ENCODE data around the gene LYZL6. TPM values are rescaled to one million over a fixed set of nuclear protein-coding genes. Genes with fewer than 3 reads are reported as not detected.

Gene LYZL6
- total RNA-seq, 1 donor from 2014 or later = not detected

Other genes starting within 250 kb of the LYZL6 start
- gene RASL10B, start 212.1 kb downstream of the LYZL6 start, total RNA-seq = under 0.01 and 1.8 TPM in 2 replicates
- 0.05 TPM in 1 of 2 replicates, not detected in the other for gene GAS2L2, start 190.5 kb downstream of the LYZL6 start, total RNA-seq
- gene C17orf50, start 182.8 kb downstream of the LYZL6 start, total RNA-seq = not detected in 2 replicates
- gene MMP28, start 148.1 kb downstream of the LYZL6 start, total RNA-seq = 0.52 and 1.8 TPM in 2 replicates
- gene TAF15, start 134.2 kb downstream of the LYZL6 start, total RNA-seq = 36.8 and 142 TPM in 2 replicates
- not detected in 2 replicates for gene HEATR9, start 74.8 kb downstream of the LYZL6 start, total RNA-seq
- not detected in 2 replicates for gene CCL5, start 63.4 kb downstream of the LYZL6 start, total RNA-seq
- gene RDM1, start 12.9 kb downstream of the LYZL6 start, total RNA-seq = 0.20 and 1.6 TPM in 2 replicates
- gene CCL16, start 37.8 kb upstream of the LYZL6 start, total RNA-seq = not detected in 2 replicates
- gene CCL14, start 43.0 kb upstream of the LYZL6 start, total RNA-seq = not detected in 2 replicates
- not detected in 2 replicates for gene CCL15, start 57.8 kb upstream of the LYZL6 start, total RNA-seq
- gene CCL23, start 74.3 kb upstream of the LYZL6 start, total RNA-seq = not detected in 2 replicates
- 0.69 TPM in 1 of 2 replicates, not detected in the other for gene CCL18, start 120.6 kb upstream of the LYZL6 start, total RNA-seq
- gene CCL3, start 146.4 kb upstream of the LYZL6 start, total RNA-seq = not detected in 2 replicates
- gene CCL4, start 160.1 kb upstream of the LYZL6 start, total RNA-seq = not detected in 2 replicates
- 2.3 and 2.6 TPM in 2 replicates for gene TBC1D3B, start 232.9 kb upstream of the LYZL6 start, total RNA-seq

Data from renal cortical epithelial cell (primary cell).